Left lung (tissue), 10 donors: ENCODE results near the gene ZNHIT6. TPM values are rescaled to one million over a fixed set of nuclear protein-coding genes. Genes with fewer than 3 reads are reported as not detected.

ENCODE experiments used
- ATAC-seq: fragments of 200-7000 bp; cut with Tn5 transposase; one replicate; pipeline ENCODE4 v1.9.1; 2020; ENCODE audit warnings: moderate library complexity
- DNase-seq, 4 donors: peaks; one replicate each; pipeline ENCODE4 v3.0.0-alpha.2; 2013 to 2020
- H3K27ac ChIP-seq, 2 donors: fragments of 200-600 bp; sonication (generic) in 1 of 2; one replicate each; pipeline versions ENCODE4 v1.5.0 to v1.8.0; 2020 to 2021
- H3K27me3 ChIP-seq, 2 donors: fragments of 200-600 bp; sonication (generic) in 1 of 2; one replicate each; pipeline versions ENCODE4 v1.5.0 to v1.8.0; 2020 to 2021
- H3K36me3 ChIP-seq, 2 donors: fragments of 200-600 bp; sonication (generic) in 1 of 2; one replicate each; pipeline versions ENCODE4 v1.5.0 to v1.8.0; 2020 to 2021
- H3K4me1 ChIP-seq, 2 donors: fragments of 200-600 bp; one replicate each; pipeline ENCODE4 v1.8.0; 2021
- H3K4me3 ChIP-seq, 2 donors: fragments of 200-600 bp; sonication (generic) in 1 of 2; one replicate each; pipeline versions ENCODE4 v1.5.0 to v1.8.0; 2020 to 2021; ENCODE audit warnings: mild to moderate bottlenecking in 1 of 2
- H3K9me3 ChIP-seq, 2 donors: fragments of 200-600 bp; sonication (generic) in 1 of 2; one replicate each; pipeline versions ENCODE4 v1.5.0 to v1.8.0; 2020 to 2021
- CTCF ChIP-seq, 2 donors: fragments of 200-600 bp; sonication (generic) in 1 of 2; IDR thresholded peaks; one replicate each; pipeline versions ENCODE4 v1.5.0 to v1.8.0; 2021; ENCODE audit warnings: antibody characterized with exemption in 2 of 2
- intact Hi-C, 2 donors: fragments of 100-400 bp; cut with DNase I; formaldehyde crosslinking; loops; one replicate each; pipeline versions ENCODE4 v1.11.2 to v1.14.2; 2022
- polyA plus RNA-seq, 6 donors: library from polyadenylated mRNA; unstranded; fragments of 120-200 nt; gene quantifications; one replicate each; pipeline ENCODE4 v1.2.1, GENCODE V29; 2013; ENCODE audit not compliant: insufficient read length in 6 of 6
- total RNA-seq, 2 donors: library from RNA; stranded (reverse); fragmentation: NEBNext Ultra II Directional; extraction: Animal tissue kit (Norgen Biotek cat#: 25700); gene quantifications; one replicate each; pipeline ENCODE4 v1.2.1, GENCODE V29; 2021
- donor health status: DM: no; HTN: yes; CAD: no.
- donor health status: DM: no; HTN: no; CAD: no.

The ZNHIT6 gene
- total and polyA plus RNA-seq, 8 donors = 12.2 to 32.2 (median 28.9) TPM

- no peak for ATAC-seq
- H3K36me3 ChIP-seq = no peaks in the 10 kb centered on the region
- no peaks in the 10 kb centered on the region for H3K4me1 ChIP-seq
- no peak overlapping the region for H3K27ac ChIP-seq
- no peak for DNase-seq
- no peak for TF ChIP-seq CTCF (IDR thresholded peaks at IDR 0.05)
- H3K9me3 ChIP-seq = no peaks in the 10 kb centered on the region
- H3K4me3 ChIP-seq = no peak overlapping the region
- H3K27me3 ChIP-seq = no peaks in the 10 kb centered on the region
- intact Hi-C loops = no loop called here
These were observed 103.8 kb downstream of the ZNHIT6 start for GRCh38 chr1:85604298-85604997.

GRCh38 chr1:85603086-85603880, 105.0 kb downstream of the ZNHIT6 start:
- intact Hi-C loops = no loop called here
- no peak for TF ChIP-seq CTCF (IDR thresholded peaks at IDR 0.05)
- DNase-seq = peak in 1 of 4 donors; percentile 28

GRCh38 chr1:85602571-85602970, 105.7 kb downstream of the ZNHIT6 start:
- DNase-seq = no peak
- Histone ChIP-seq H3K27ac (no peak overlapping the region), H3K9me3 (no peaks in the 10 kb centered on the region), H3K27me3 (no peaks in the 10 kb centered on the region), H3K4me1 (no peaks in the 10 kb centered on the region), H3K4me3 (no peak overlapping the region), H3K36me3 (no peaks in the 10 kb centered on the region)
- TF ChIP-seq CTCF (IDR thresholded peaks at IDR 0.05) = no peak
- ATAC-seq = no peak
- intact Hi-C loops = no loop called here

More at GRCh38 chr1:85603086-85603880, 105.0 kb downstream of the ZNHIT6 start:
- Histone ChIP-seq H3K9me3 (no peaks in the 10 kb centered on the region), H3K27ac (no peak overlapping the region), H3K27me3 (no peaks in the 10 kb centered on the region), H3K4me3 (no peak overlapping the region), H3K4me1 (no peaks in the 10 kb centered on the region), H3K36me3 (no peaks in the 10 kb centered on the region)
- no peak for ATAC-seq

GRCh38 chr1:85601901-85602300, 106.3 kb downstream of the ZNHIT6 start:
- ATAC-seq (no peak), DNase-seq (no peak)
- Histone ChIP-seq H3K36me3 (no peaks in the 10 kb centered on the region), H3K27ac (no peak overlapping the region), H3K4me3 (no peak overlapping the region), H3K9me3 (no peaks in the 10 kb centered on the region), H3K27me3 (no peaks in the 10 kb centered on the region), H3K4me1 (no peaks in the 10 kb centered on the region)
- intact Hi-C loops = no loop called here
- no peak for TF ChIP-seq CTCF (IDR thresholded peaks at IDR 0.05)

- Histone ChIP-seq H3K4me3 (no peak overlapping the region), H3K4me1 (no peaks in the 10 kb centered on the region), H3K27ac (no peak overlapping the region), H3K36me3 (no peaks in the 10 kb centered on the region), H3K9me3 (no peaks in the 10 kb centered on the region), H3K27me3 (no peaks in the 10 kb centered on the region)
- no peak for TF ChIP-seq CTCF (IDR thresholded peaks at IDR 0.05)
- peak; percentile 47 for ATAC-seq
- intact Hi-C loops = no loop called here
- DNase-seq = no peak
These were observed 108.6 kb downstream of the ZNHIT6 start for GRCh38 chr1:85599681-85600080.
